ENCODE data around the gene LCTL. TPM values are rescaled to one million over a fixed set of nuclear protein-coding genes. Genes with fewer than 3 reads are reported as not detected.
"Not testable (repeated sequence)": the region's sequence is repeated elsewhere in the genome, so short reads cannot be mapped to it uniquely, and the experiment has no call there.

The LCTL gene
- total RNA-seq, 1 experiment from 2014 or later: not detected

GRCh38 chr15:66514586-66514985, 51.2 kb downstream of the LCTL start:
- no peak for DNase-seq (ENCODE audit: low read depth)
- in situ Hi-C loops (cut with HindIII; ENCODE audit: low pct_unique_long_range_greater_than_20kb, low sequenced_read_pairs): no loop called here

DNA sequence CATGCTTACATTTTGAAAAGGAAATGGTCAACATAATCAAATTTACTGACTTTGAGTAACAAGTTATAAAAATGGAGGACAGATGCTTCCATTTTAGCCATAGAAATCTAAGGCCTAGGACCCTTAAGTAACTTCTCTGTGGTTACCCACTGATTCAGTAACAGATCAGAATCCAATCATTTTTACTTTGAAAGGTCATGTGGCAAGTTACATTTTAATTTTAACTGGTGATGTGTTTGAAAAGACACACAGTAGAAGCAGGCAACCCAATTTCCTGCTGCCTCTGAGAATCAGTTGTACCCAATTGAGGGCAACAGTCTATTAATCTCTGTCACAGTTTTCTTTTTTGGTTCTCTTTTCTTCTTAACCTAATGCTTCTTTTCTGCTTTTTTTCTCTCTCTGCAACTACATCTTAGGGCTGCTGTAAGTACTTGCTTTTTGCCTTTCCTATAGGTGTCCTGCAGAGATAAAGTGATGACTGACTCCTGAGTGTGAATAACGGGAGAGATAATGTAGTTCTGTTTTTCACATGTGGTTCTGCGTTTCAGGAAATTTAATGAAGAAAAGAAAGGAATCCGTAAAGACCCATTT, 57.4 kb downstream of the LCTL start:
- DNase-seq (ENCODE audit: low read depth): peak; percentile 4
- in situ Hi-C loops (cut with HindIII; ENCODE audit: low pct_unique_long_range_greater_than_20kb, low sequenced_read_pairs): no loop called here

DNA sequence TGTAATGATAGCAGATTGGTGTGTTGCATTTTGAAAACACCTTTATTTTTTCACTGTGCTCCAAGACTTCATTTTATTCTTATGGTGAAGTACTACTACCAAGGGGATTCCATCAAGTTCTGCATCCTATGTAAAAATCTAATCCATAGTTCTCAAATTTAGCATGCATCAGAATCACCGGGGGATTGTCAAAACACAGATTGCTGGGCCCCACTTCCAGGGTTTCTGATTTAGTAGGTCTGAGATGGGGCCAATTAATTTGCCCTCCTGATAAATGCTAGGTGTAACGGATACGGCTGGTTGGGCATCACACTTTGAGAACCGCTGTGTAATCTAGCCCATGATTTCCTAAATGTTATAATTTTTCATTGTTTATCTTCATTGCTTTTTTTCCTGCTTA, 60.0 kb downstream of the LCTL start:
- no peak for DNase-seq (ENCODE audit: low read depth)
- in situ Hi-C loops (cut with HindIII; ENCODE audit: low pct_unique_long_range_greater_than_20kb, low sequenced_read_pairs): no loop called here

GRCh38 chr15:66505430-66505811, 60.4 kb downstream of the LCTL start:
- DNase-seq (ENCODE audit: low read depth): no peak
- in situ Hi-C loops (cut with HindIII; ENCODE audit: low pct_unique_long_range_greater_than_20kb, low sequenced_read_pairs): no loop called here

- DNase-seq (ENCODE audit: low read depth): peak; percentile 89
- in situ Hi-C loops (cut with HindIII; ENCODE audit: low pct_unique_long_range_greater_than_20kb, low sequenced_read_pairs): no loop called here
Observed at GRCh38 chr15:66504563-66505429, 61.0 kb downstream of the LCTL start, which contains the start of the genes RPL4 and ZWILCH. Gene RPL4 (minus strand): TSS chr15:66504855. CDS start chr15:66504790, 65 bp downstream. Gene ZWILCH (plus strand): TSS chr15:66505326. CDS start chr15:66505339, 13 bp downstream.

DNA sequence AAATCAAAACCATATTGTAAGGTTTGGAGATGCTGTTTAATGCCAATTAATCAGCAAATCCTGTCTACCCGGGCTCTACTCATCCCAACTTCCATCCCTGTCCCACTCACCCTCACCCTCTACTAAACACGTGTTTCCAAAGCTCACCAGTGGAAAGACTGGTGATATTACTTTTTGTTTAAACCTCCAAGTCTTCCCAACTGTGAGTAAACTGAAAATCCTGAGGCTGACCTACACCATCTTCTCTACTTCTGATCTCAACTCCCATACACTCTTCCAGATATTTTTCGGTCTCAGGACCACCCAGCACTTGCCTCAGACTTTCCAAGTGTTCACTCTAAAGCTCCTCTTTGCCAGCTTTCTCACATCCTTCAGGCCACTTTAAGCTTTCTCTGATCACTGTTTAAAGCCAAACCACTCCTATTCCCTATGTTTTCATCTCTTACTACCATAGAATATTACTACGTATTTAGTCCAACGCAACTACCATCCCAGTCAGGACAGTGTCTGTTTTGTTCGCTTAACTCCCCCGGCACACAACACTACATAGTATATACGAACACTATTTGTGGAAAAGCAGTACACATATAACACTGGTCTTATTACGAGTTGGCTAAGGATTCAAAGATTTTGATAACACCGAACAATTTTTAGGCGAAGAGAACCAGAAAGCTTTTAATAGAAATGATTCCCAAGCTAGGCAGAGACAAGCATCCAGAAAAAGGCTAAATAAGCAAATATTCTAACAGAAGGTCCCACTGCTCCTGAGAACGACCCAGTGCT, 61.8 kb downstream of the LCTL start:
- DNase-seq (ENCODE audit: low read depth): no peak

DNA sequence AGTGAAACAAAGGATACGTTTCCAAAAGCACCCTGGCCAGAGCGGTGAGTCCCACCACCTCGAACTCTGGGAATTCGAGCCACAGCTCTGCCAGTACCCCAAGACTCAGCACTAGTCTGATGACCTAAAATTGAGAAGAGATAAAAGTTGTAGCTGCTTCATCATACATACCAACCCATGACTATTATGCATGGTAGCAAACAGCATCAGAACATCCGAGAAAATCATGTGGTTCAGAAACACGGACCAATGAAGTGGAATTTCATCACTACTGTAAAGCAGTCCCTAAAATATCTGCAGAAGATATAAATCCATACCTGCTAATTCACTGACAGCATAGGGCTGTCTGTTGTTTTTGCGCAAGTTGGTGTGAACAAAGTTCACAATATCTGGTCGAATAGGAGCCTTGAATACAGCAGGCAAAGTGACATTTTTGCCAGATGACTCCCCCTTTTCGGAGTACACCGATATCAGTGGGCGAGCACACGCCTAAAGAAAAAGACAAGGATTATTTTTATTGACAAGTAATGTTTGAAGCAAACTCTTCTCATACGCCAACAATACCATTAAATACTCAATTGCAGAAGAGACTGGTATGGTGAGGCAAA, 62.7 kb downstream of the LCTL start:
- in situ Hi-C loops (cut with HindIII; ENCODE audit: low pct_unique_long_range_greater_than_20kb, low sequenced_read_pairs); DNase-seq (ENCODE audit: low read depth): not testable (repeated sequence)

More for the DNA sequence above, 61.8 kb downstream of the LCTL start:
- in situ Hi-C loops (cut with HindIII; ENCODE audit: low pct_unique_long_range_greater_than_20kb, low sequenced_read_pairs): no loop called here

GRCh38 chr15:66502491-66502890, 63.3 kb downstream of the LCTL start:
- in situ Hi-C loops (cut with HindIII; ENCODE audit: low pct_unique_long_range_greater_than_20kb, low sequenced_read_pairs): no loop called here
- DNase-seq (ENCODE audit: low read depth): no peak

- in situ Hi-C loops (cut with HindIII; ENCODE audit: low pct_unique_long_range_greater_than_20kb, low sequenced_read_pairs): not testable (repeated sequence)
Observed at GRCh38 chr15:66500346-66500745, 65.5 kb downstream of the LCTL start.

DNA sequence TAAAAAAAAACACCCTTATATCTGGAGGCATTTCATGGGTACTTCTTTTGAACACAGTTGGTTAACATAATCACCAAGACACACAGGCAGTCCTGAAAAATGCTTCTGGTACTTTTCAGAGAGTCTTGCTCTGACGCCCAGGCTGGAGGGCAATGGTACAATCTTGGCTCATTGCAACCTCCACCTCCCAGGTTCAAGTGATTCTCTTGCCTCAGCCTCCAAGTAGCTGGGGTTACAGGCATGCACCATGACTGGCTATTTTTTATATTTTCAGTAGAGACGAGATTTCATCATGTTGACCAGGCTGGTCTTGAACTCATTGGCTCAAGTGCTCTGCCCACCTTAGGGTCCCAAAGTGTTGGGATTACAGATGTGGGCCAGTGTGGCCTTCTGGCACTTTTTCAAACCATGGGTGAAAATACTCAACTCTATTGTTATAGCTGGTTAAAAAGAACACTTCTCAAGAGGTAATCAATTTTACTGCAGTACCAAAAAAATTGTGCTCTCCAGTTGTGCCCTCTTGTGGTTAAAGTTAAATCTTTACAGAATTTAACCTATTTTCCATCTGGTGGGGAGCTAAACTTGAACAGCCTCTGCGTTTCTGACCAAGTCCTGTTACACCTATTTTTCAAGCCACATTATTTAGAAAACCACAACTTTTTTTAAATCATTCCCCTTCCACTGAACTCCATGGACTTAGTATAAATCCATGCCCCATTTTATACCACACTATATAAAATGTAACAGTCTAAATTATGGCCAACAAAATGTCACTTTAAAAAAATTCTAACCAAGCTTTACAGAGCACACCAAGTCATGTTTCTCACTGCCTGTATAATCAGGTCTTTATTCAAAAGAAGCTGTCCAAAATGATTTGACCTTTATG, 67.1 kb downstream of the LCTL start:
- in situ Hi-C loops (cut with HindIII; ENCODE audit: low pct_unique_long_range_greater_than_20kb, low sequenced_read_pairs): no loop called here
- peak; percentile 26 for DNase-seq (ENCODE audit: low read depth)

More at GRCh38 chr15:66500346-66500745, 65.5 kb downstream of the LCTL start:
- not testable (repeated sequence) for DNase-seq (ENCODE audit: low read depth)

Other genes with a start within 250 kb of the LCTL start
- 14.8 and 30.0 TPM in 2 replicates for gene TIPIN, start 209.3 kb downstream of the LCTL start, total RNA-seq (2014; rRNA removed; shearing (Covaris generic); ENCODE audit: low replicate concordance)
- gene MAP2K1, start 179.1 kb downstream of the LCTL start, total RNA-seq (2014; rRNA removed; shearing (Covaris generic); ENCODE audit: low replicate concordance): 10.0 and 21.2 TPM in 2 replicates
- gene SNAPC5, start 68.2 kb downstream of the LCTL start, total RNA-seq (2014; rRNA removed; shearing (Covaris generic); ENCODE audit: low replicate concordance): 73.8 and 108 TPM in 2 replicates
- 5,634 and 5,951 TPM in 2 replicates for gene RPL4, start 61.1 kb downstream of the LCTL start, total RNA-seq (2014; rRNA removed; shearing (Covaris generic); ENCODE audit: low replicate concordance)
- 20.0 and 42.1 TPM in 2 replicates for gene ZWILCH, start 60.7 kb downstream of the LCTL start, total RNA-seq (2014; rRNA removed; shearing (Covaris generic); ENCODE audit: low replicate concordance)
- gene SMAD6, start 136.2 kb upstream of the LCTL start, total RNA-seq (2014; rRNA removed; shearing (Covaris generic); ENCODE audit: low replicate concordance): 53.7 and 64.5 TPM in 2 replicates